Loucy (cell line): ENCODE results near the gene CCDC178.

Experiments used
- EZH2phosphoT487 ChIP-seq: fragments of 200-600 bp; IDR thresholded peaks from 2 replicates; pipeline ENCODE4 v1.6.1; 2018; ENCODE audit warnings: antibody characterized with exemption, mild to moderate bottlenecking, moderate library complexity, borderline replicate concordance
- TF ChIP-seq, protein P1 (sequence below): fragments of 200-600 bp; sonication (generic); conservative IDR thresholded peaks from 2 replicates; pipeline ENCODE4 v1.5.1; 2014; ENCODE audit warnings: mild to moderate bottlenecking, antibody characterized with exemption, low read length

DNA sequence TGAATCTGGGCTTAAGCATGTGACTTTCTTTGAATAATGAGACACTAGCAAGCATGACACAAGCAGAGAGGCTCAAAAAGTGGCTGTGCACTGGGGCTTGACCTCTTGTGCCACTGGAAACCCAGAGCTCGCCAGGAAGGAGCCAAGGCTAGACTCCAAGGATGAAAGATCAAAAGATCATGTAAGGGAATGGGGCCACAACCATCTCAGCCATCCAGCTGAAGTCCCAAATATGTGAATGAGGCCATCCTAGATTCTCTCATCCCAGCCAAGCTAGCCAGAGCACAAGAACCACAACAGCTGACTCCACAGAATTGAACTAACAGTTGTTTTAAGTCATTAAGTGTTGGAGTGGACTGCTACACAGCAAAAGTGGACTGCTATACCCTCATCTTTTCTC, 288.1 kb downstream of the CCDC178 start:
- TF ChIP-seq, protein P1, sequence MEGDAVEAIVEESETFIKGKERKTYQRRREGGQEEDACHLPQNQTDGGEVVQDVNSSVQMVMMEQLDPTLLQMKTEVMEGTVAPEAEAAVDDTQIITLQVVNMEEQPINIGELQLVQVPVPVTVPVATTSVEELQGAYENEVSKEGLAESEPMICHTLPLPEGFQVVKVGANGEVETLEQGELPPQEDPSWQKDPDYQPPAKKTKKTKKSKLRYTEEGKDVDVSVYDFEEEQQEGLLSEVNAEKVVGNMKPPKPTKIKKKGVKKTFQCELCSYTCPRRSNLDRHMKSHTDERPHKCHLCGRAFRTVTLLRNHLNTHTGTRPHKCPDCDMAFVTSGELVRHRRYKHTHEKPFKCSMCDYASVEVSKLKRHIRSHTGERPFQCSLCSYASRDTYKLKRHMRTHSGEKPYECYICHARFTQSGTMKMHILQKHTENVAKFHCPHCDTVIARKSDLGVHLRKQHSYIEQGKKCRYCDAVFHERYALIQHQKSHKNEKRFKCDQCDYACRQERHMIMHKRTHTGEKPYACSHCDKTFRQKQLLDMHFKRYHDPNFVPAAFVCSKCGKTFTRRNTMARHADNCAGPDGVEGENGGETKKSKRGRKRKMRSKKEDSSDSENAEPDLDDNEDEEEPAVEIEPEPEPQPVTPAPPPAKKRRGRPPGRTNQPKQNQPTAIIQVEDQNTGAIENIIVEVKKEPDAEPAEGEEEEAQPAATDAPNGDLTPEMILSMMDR = no peak
- TF ChIP-seq EZH2phosphoT487 = no peak
